Osteoblast (primary cell): ENCODE measurements around the gene TTLL10. TPM values are rescaled to one million over a fixed set of nuclear protein-coding genes. Genes with fewer than 3 reads are reported as not detected.

ENCODE experiments used
- DNase-seq: peaks from one replicate; pipeline ENCODE4 v3.0.0; 2011; ENCODE audit warnings: low spot score, mixed read lengths; ENCODE audit not compliant: insufficient read length; ENCODE audit errors: missing footprints
- H2AFZ ChIP-seq: 2 replicates; pipeline ENCODE4 v1.6.0; 2011; ENCODE audit warnings: mild to moderate bottlenecking, low read length
- H3K27ac ChIP-seq: 2 replicates; pipeline ENCODE4 v1.5.1; 2011; ENCODE audit warnings: mild to moderate bottlenecking, low read depth, low read length, moderate library complexity
- H3K27me3 ChIP-seq: 2 replicates; pipeline ENCODE4 v1.6.0; 2012; ENCODE audit warnings: mild to moderate bottlenecking, control low read depth, inconsistent platforms, low read length, moderate library complexity; ENCODE audit not compliant: insufficient read depth
- H3K36me3 ChIP-seq: 2 replicates; pipeline ENCODE4 v1.5.1; 2011; ENCODE audit warnings: mild to moderate bottlenecking, low read length, control low read depth, moderate library complexity; ENCODE audit not compliant: insufficient read depth
- H3K4me1 ChIP-seq: 2 replicates; pipeline ENCODE4 v1.5.1; 2011; ENCODE audit warnings: mild to moderate bottlenecking, low read length, control low read depth, moderate library complexity; ENCODE audit not compliant: insufficient read depth
- H3K4me2 ChIP-seq: 2 replicates; pipeline ENCODE4 v1.6.0; 2011; ENCODE audit warnings: mild to moderate bottlenecking, low read length; ENCODE audit not compliant: insufficient read depth
- H3K4me3 ChIP-seq: fragments of 200-600 bp; sonication (generic); 3 replicates; pipeline ENCODE4 v1.5.1; 2012; ENCODE audit warnings: mild to moderate bottlenecking, low read length, inconsistent platforms; ENCODE audit not compliant: insufficient read depth
- H3K79me2 ChIP-seq: 2 replicates; pipeline ENCODE4 v1.6.0; 2012; ENCODE audit warnings: mild to moderate bottlenecking, low read length, control low read depth, inconsistent platforms; ENCODE audit not compliant: insufficient read depth
- H3K9me3 ChIP-seq: 2 replicates; pipeline ENCODE4 v1.5.1; 2011; ENCODE audit warnings: low read depth, low read length, control low read depth
- H4K20me1 ChIP-seq: 2 replicates; pipeline ENCODE4 v1.6.0; 2012; ENCODE audit warnings: mild to moderate bottlenecking, low read length, control low read depth; ENCODE audit not compliant: insufficient read depth
- CTCF ChIP-seq: IDR thresholded peaks from 2 replicates; pipeline ENCODE4 v1.5.1; 2011; ENCODE audit warnings: mild to moderate bottlenecking, low read depth, low read length, moderate library complexity; ENCODE audit errors: extremely low read depth
- total RNA-seq: library from RNA; depleted of rRNA; stranded (reverse); fragments of >200 nt; gene quantifications from 2 replicates; pipeline ENCODE4 v1.2.3, GENCODE V29; 2012

The TTLL10 gene
- total RNA-seq, 1 donor: not detected

DNA sequence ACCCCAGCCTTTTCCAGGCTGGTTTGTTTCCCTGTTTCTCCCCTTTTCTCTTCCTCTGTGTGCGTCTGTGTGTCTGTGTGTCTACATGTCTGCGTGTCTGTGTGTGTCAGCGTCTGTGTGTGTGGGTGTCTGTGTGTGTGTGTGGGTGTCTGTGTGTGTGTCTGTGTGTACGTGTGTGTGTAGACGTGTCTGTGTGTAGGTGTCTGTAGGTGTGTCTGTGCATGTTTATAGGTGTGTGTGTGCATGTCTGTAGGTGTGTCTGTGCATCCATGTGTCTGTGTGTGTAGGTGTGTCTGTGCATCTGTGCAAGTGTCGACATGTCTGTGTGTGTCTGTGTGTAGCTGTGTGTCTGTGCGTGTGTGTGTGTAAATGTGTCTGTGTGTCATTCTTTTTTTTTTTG lies 3.3 kb downstream of the TTLL10 start:
- no peak overlapping the region for H3K4me2 ChIP-seq
- no peaks in the 10 kb centered on the region for H4K20me1 ChIP-seq
- no peak overlapping the region for H3K27ac ChIP-seq
- no peaks in the 10 kb centered on the region for H3K79me2 ChIP-seq
- peak; percentile 64 for DNase-seq
- H3K9me3 ChIP-seq: no peaks in the 10 kb centered on the region
- H3K4me1 ChIP-seq: no peaks in the 10 kb centered on the region
- no peak for TF ChIP-seq CTCF
- no peak overlapping the region for H3K4me3 ChIP-seq
- H2AFZ ChIP-seq: no peak overlapping the region
- H3K36me3 ChIP-seq: no peaks in the 10 kb centered on the region
- H3K27me3 ChIP-seq: peaks cover 40% of the 10 kb centered on the region

DNA sequence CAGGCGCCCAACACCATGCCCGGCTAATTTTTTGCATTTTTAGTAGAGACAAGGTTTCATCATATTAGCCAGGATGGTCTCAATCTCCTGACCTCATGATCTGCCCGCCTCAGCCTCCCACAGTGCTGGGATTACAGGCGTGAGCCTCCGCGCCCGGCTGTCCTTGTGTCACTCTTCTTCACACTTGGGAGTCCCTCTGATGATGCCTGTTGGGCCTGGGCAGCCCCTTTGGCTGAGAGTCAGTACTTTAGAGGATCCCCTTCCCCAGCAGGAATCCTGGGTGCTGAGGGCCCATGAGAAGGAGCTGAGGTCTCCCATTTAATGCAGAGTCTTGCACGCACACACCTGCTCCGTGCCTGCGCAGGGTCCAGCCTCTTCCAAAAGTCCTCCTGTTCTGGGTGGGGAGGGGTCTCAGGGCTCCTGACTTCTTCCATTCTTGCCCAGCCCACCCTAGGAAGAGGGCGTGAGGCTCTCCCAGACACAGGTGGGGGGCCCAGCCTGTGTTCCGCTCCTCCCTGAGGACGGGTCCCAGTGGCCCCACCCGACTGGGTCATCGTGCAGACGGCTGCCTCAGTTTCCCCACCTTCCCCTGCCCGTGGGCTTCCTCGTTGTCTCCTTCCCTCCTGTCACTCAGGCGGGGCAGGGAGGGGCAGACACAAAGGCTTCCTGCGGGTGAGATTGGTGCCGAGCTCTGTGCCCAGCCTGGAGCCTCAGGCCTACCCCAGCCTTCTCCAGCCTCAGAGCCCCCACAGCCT lies 3.9 kb downstream of the TTLL10 start:
- no peak overlapping the region for H3K27ac ChIP-seq
- no peaks in the 10 kb centered on the region for H3K4me1 ChIP-seq
- peak; percentile 68 for DNase-seq
- H3K36me3 ChIP-seq: no peaks in the 10 kb centered on the region
- peaks cover 35% of the 10 kb centered on the region for H3K27me3 ChIP-seq
- H2AFZ ChIP-seq: no peak overlapping the region
- no peak for TF ChIP-seq CTCF
- H3K9me3 ChIP-seq: no peaks in the 10 kb centered on the region
- H3K4me3 ChIP-seq: no peak overlapping the region
- no peaks in the 10 kb centered on the region for H3K79me2 ChIP-seq
- H4K20me1 ChIP-seq: no peaks in the 10 kb centered on the region
- no peak overlapping the region for H3K4me2 ChIP-seq

- H3K4me1 ChIP-seq: no peaks in the 10 kb centered on the region
- no peak overlapping the region for H3K4me2 ChIP-seq
- no peaks in the 10 kb centered on the region for H3K9me3 ChIP-seq
- no peak overlapping the region for H2AFZ ChIP-seq
- H3K79me2 ChIP-seq: no peaks in the 10 kb centered on the region
- no peak for TF ChIP-seq CTCF
- H3K27me3 ChIP-seq: peaks cover 24% of the 10 kb centered on the region
- peak; percentile 77 for DNase-seq
- H3K36me3 ChIP-seq: no peaks in the 10 kb centered on the region
- no peak overlapping the region for H3K27ac ChIP-seq
- H4K20me1 ChIP-seq: no peaks in the 10 kb centered on the region
- no peak overlapping the region for H3K4me3 ChIP-seq
These were observed 5.2 kb downstream of the TTLL10 start for GRCh38 chr1:1178794-1179331.

GRCh38 chr1:1179346-1179982 lies 5.8 kb downstream of the TTLL10 start:
- no peaks in the 10 kb centered on the region for H3K9me3 ChIP-seq
- no peak overlapping the region for H2AFZ ChIP-seq
- no peak overlapping the region for H3K4me2 ChIP-seq
- peak; percentile 56 for DNase-seq
- no peak overlapping the region for H3K27ac ChIP-seq
- no peak overlapping the region for H3K4me3 ChIP-seq
- H4K20me1 ChIP-seq: no peaks in the 10 kb centered on the region
- no peak for TF ChIP-seq CTCF
- H3K27me3 ChIP-seq: peaks cover 17% of the 10 kb centered on the region
- no peaks in the 10 kb centered on the region for H3K36me3 ChIP-seq
- no peaks in the 10 kb centered on the region for H3K79me2 ChIP-seq
- no peaks in the 10 kb centered on the region for H3K4me1 ChIP-seq
